RKO (cell line): ENCODE measurements around the gene PLEKHM1.
A peak's percentile ranks its signal among the peaks of the same experiment; 100 is the strongest.
"Not testable (repeated sequence)": the region's sequence is repeated elsewhere in the genome, so short reads cannot be mapped to it uniquely, and the experiment has no call there.

Source experiments
- DNase-seq: peaks from one replicate; pipeline ENCODE4 v3.0.0-alpha.2; 2016; ENCODE audit warnings: low spot score

Gene PLEKHM1

GRCh38 chr17:45441526-45442310 is 48.8 kb downstream of the PLEKHM1 start:
- no peak for DNase-seq

GRCh38 chr17:45440839-45441515 is 49.5 kb downstream of the PLEKHM1 start:
- not testable (repeated sequence) for DNase-seq

DNA sequence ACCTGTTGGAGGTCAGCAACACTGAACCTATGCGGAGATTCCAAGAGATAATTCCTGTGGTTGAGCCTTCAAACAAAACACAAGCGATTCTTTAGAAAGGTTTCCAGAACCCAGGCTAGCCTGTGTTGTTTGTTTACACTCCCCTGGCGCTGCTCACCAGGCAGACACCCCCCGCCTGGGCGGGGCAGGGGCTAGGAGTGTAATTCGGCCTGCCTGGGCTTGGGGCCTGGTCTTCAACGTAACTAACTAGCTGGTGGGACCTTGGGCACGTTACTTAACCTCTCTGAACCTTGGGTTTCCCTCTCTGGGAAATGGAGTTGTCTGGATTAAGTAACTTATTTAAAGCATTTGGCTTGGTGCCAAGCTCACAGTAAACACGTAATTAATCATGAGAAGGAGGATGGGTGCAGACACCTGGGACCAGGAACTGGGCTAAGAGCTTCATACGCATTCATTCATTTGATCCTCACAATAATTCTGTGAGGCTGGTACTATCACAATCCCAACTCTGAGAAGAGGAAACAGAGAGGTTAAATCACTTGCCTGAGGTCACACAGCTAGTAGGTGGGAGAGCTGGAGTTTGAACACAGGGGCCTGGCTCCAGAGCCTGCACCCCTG is 50.3 kb downstream of the PLEKHM1 start:
- no peak for DNase-seq

DNA sequence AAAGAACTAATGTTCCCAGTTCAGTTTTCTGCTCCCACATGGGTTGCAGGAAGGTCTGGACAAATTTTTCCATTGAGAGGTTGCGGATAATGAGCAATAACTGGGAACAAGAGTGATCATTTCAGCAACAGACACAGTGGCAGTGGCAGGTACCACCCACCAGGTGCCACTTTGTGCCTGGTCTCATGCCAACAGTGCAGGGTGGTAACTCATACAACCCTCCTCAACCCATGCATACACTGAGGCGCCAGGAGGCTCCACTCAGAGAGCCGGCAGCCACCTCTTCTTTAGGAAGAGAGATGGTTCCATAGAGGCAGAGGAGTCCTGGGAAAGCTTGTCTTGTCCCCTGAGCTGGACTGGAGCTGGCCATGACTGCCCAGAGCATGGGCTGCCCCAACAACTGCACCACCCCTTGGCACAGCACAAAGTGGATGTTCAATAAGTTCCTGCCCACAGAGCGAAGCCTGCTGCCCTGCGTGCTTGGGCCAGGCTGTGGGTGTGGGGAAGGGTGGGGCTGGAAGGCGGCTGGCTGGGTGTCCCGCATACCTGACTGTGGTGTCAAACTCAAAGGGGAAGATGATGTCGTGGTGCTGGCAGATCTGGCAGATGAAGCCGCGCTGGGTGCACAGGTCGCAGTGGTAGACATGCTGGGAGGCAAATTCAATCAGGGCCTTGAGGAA is 51.5 kb downstream of the PLEKHM1 start:
- DNase-seq, result no peak

GRCh38 chr17:45437465-45438283 is 52.8 kb downstream of the PLEKHM1 start:
- no peak for DNase-seq

DNA sequence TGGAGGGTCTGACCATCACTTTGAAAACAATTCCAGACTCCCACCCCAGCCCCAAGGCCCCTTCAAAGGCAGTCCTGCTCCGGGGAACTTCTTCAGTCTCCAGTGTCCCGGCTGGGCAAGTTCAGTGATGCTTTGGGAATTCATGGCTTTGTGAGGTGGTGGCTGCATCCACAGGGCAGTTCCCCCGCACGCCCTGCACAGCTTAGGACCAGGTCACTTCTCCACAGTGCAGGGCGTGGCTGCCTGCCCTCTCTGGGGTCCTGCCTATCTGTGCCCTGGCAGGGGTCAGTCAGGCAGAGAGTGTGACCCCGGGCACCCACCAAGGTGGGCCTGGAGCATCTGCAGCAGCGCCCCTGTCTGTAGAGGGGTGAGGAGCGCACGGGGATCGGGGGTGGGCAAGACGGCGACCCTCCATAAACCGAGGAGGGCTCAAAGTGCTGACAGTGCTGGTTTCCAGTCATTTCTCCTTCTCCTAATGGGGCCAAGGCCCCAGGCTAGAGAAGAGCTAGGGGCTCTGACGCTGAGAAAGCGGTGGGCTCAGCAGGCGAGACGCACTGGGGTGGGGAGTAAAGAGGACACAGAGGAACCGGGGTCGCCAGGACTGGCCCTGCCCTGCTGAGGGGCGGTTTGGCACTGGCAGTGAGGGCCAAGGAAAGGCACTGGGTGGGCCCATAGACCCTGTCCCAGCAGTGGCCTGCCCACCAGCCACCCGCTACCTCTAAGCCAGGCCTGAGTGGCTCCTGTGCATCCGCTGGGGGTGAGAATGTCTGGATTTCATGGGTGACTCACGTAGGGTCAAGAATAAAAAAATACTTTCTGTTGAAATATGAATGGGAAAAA is 53.7 kb downstream of the PLEKHM1 start:
- no peak for DNase-seq

DNA sequence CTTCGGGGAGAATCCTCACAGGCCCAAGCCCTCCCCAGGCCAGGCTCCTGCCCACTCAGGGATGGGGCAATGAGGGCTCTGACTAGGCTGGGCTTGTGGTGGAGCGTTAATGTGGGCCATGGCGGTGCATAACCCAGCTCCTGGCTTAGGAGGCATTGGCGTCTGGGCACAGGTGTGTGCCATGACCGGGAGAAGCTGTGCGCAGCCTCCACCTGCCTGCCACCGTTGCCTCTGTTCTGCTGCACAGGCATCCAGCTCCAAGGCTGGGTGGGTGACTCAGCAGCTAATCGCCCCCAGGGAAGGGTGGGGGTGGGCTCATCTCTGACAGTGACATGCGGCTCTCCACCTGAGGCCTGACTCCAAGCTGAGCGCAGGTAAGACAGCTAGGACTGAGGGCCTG is 54.4 kb downstream of the PLEKHM1 start:
- DNase-seq, result no peak

- no peak for DNase-seq
Observed at GRCh38 chr17:45435481-45435880, 55.0 kb downstream of the PLEKHM1 start.

GRCh38 chr17:45433159-45433535 is 57.4 kb downstream of the PLEKHM1 start:
- DNase-seq, result no peak

GRCh38 chr17:45432405-45433158 is 57.9 kb downstream of the PLEKHM1 start, which contains the start of gene ARHGAP27:
ARHGAP27 (minus strand) TSS chr17:45432870; CDS start chr17:45430279, 2,591 bp downstream.
- peak; percentile 37 for DNase-seq

GRCh38 chr17:45431531-45432404 is 58.8 kb downstream of the PLEKHM1 start:
- DNase-seq, result peak; percentile 78

GRCh38 chr17:45430738-45431530 is 59.6 kb downstream of the PLEKHM1 start:
- no peak for DNase-seq

DNA sequence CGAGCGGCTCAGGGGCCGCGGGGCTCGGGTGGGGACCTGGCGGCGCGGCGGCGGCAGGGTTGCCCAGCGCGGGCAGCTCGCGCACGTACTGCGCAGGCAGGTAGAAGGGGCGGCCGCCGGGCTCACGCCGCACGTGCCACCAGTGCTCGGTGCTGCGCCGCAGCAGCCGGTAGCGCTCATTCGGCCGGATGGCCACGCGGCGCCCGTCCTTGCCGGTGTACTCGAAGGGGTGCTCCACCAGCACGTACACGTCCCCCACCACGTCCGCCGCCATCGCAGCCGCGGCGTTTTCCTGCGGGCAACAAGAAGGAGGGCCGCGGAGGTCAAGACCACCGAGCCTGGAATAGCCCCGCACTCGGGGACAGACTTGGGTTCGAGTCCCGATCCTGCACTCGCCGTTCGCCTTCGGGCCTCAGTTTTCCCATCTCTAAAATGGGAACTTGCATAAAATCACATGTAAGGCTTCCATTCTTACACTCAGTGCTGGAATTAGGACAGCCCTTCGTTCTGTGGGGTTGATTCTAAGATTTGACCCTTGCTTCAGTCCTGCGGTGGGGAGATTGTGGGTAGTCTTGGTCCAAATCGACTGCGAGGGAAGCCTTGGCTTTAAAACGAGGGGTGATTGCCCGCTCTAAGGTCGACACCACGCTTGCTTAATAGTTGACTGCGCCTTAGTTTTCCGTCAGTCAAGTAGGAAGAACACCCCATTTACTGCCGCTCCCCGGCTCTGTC is 60.3 kb downstream of the PLEKHM1 start:
- DNase-seq, result no peak

- DNase-seq, result no peak
Observed at GRCh38 chr17:45429339-45430005, 61.0 kb downstream of the PLEKHM1 start.

GRCh38 chr17:45428931-45429338 is 61.6 kb downstream of the PLEKHM1 start:
- no peak for DNase-seq

DNA sequence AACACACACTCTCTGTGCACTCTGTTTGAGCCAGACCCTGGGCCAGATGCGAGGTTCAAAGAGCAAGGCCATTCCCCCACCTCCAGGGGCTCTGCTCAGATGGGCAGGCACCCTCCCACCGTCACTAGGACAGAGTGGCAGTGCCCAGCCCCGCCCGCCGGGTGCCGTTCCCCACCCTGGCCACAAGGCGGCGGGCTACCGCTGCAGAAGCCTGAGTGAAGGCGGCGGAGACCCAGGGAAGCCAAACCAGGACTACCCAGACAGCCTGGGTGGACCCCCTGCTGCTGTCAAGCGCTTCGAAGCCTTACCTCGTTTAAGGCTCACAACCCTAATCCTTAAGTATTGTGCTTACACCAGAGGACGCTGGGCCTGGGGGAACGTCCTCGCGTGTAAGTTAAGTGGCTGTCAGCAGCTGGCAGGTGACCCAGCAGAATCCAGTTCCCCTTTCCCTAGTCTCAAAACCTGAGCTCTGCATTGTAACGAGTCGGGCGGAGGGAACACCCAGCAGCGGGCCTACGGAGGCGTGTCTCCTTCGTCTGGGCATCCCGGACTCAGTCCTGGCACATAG is 62.4 kb downstream of the PLEKHM1 start:
- DNase-seq, result peak; percentile 78
